HG02981 (cell line): ENCODE data around the gene HOXB3.

Source experiments
- ATAC-seq: cut with Tn5 transposase; IDR thresholded peaks from one replicate; pipeline ENCODE4 v1.9.1; 2021; ENCODE audit warnings: mild to moderate bottlenecking, moderate library complexity; ENCODE audit not compliant: unreplicated experiment

HOXB3 gene

GRCh38 chr17:48588528-48588927 lies 1.5 kb downstream of the HOXB3 start:
- no peak for ATAC-seq

GRCh38 chr17:48588074-48588415 lies 2.0 kb downstream of the HOXB3 start:
- no peak for ATAC-seq

- ATAC-seq = no peak
Measured at GRCh38 chr17:48587276-48588073, 2.6 kb downstream of the HOXB3 start.

- no peak for ATAC-seq
Measured at GRCh38 chr17:48586355-48587258, 3.4 kb downstream of the HOXB3 start.

- no peak for ATAC-seq
Measured at GRCh38 chr17:48584223-48584741, 5.8 kb downstream of the HOXB3 start.

GRCh38 chr17:48583708-48584222 lies 6.3 kb downstream of the HOXB3 start:
- ATAC-seq = no peak

- no peak for ATAC-seq
Measured at GRCh38 chr17:48582750-48583069, 7.3 kb downstream of the HOXB3 start.

- no peak for ATAC-seq
Measured at GRCh38 chr17:48579760-48580554, 10.1 kb downstream of the HOXB3 start.

- ATAC-seq = no peak
Measured at GRCh38 chr17:48579471-48579759, 10.6 kb downstream of the HOXB3 start.

GRCh38 chr17:48578616-48579470 lies 11.2 kb downstream of the HOXB3 start:
- no peak for ATAC-seq

GRCh38 chr17:48577946-48578615 lies 12.0 kb downstream of the HOXB3 start, which contains the start of gene HOXB4:
TSS of gene HOXB4 (minus strand) at chr17:48578350. CDS start at chr17:48578319, 31 bp downstream.
- no peak for ATAC-seq

- ATAC-seq = no peak
Measured at GRCh38 chr17:48577330-48577945, 12.6 kb downstream of the HOXB3 start.

GRCh38 chr17:48576479-48577309 lies 13.3 kb downstream of the HOXB3 start:
- no peak for ATAC-seq

GRCh38 chr17:48575673-48576478 lies 14.2 kb downstream of the HOXB3 start:
- ATAC-seq = no peak

GRCh38 chr17:48575066-48575582 lies 14.9 kb downstream of the HOXB3 start:
- ATAC-seq = no peak

GRCh38 chr17:48574505-48575065 lies 15.5 kb downstream of the HOXB3 start:
- ATAC-seq = no peak
